Pulmonary artery endothelial cell (primary cell): Measurements from ENCODE around the gene AFF3. TPM values are rescaled to one million over a fixed set of nuclear protein-coding genes. Genes with fewer than 3 reads are reported as not detected.

Source experiments
- DNase-seq: peaks from one replicate; pipeline ENCODE4 v3.0.0-alpha.2; 2011; ENCODE audit warnings: low read depth, low spot score
- total RNA-seq: library from RNA; depleted of rRNA; stranded (reverse); fragments of >200 nt; gene quantifications from 2 replicates; pipeline ENCODE4 v1.2.3, GENCODE V29; 2014

The AFF3 gene
- total RNA-seq, 1 donor from 2014 or later = not detected

- no peak for DNase-seq
Observed at GRCh38 chr2:100013892-100014677, 128.3 kb downstream of the AFF3 start.

GRCh38 chr2:100012561-100012960, 129.8 kb downstream of the AFF3 start:
- no peak for DNase-seq

- DNase-seq = no peak
Observed at GRCh38 chr2:100011272-100011731, 131.1 kb downstream of the AFF3 start.

GRCh38 chr2:100010606-100011005, 131.8 kb downstream of the AFF3 start:
- DNase-seq = no peak

- no peak for DNase-seq
Observed at GRCh38 chr2:100009743-100010142, 132.6 kb downstream of the AFF3 start.

GRCh38 chr2:100008956-100009355, 133.4 kb downstream of the AFF3 start:
- no peak for DNase-seq

- no peak for DNase-seq
Observed at GRCh38 chr2:100006516-100006915, 135.9 kb downstream of the AFF3 start.

GRCh38 chr2:100004959-100005387, 137.4 kb downstream of the AFF3 start:
- no peak for DNase-seq

- DNase-seq = no peak
Observed at GRCh38 chr2:100004348-100004884, 138.0 kb downstream of the AFF3 start.

- DNase-seq = no peak
Observed at GRCh38 chr2:100002059-100002458, 140.3 kb downstream of the AFF3 start.

- DNase-seq = no peak
Observed at GRCh38 chr2:100000915-100001707, 141.3 kb downstream of the AFF3 start.

GRCh38 chr2:99998651-99999320, 143.6 kb downstream of the AFF3 start:
- DNase-seq = no peak

- no peak for DNase-seq
Observed at GRCh38 chr2:99989905-99990304, 152.5 kb downstream of the AFF3 start.

GRCh38 chr2:99988599-99988998, 153.8 kb downstream of the AFF3 start:
- DNase-seq = no peak

GRCh38 chr2:99987160-99987559, 155.2 kb downstream of the AFF3 start:
- no peak for DNase-seq

- DNase-seq = no peak
Observed at GRCh38 chr2:99984799-99985515, 157.4 kb downstream of the AFF3 start.

- no peak for DNase-seq
Observed at GRCh38 chr2:99982744-99983143, 159.6 kb downstream of the AFF3 start.

- DNase-seq = no peak
Observed at GRCh38 chr2:99981840-99982239, 160.6 kb downstream of the AFF3 start.

GRCh38 chr2:99980176-99980575, 162.2 kb downstream of the AFF3 start:
- DNase-seq = no peak

GRCh38 chr2:99977966-99978365, 164.4 kb downstream of the AFF3 start:
- no peak for DNase-seq

GRCh38 chr2:99975386-99975785, 167.0 kb downstream of the AFF3 start:
- no peak for DNase-seq
